OCI-LY7 (cell line): ENCODE results near the gene ZMIZ1. TPM values are rescaled to one million over a fixed set of nuclear protein-coding genes. Genes with fewer than 3 reads are reported as not detected.

Source experiments
- BruUV-seq: library from RNA; stranded (reverse); fragments of 400-500 nt; replicated peaks from 2 replicates; lab custom pipeline; 2021; lab: Mats Ljungman, UMichigan
- CTCF ChIA-PET: fragments of 300-600 bp; sonication (Branson Sonifier 250); formaldehyde crosslinking; loops from one replicate; lab custom pipeline; 2022; ENCODE audit warnings: antibody characterized with exemption; ENCODE audit not compliant: unreplicated experiment; lab: Charles Lee
- POLR2A ChIA-PET: fragments of 300-600 bp; sonication (Branson Sonifier 250); formaldehyde crosslinking; loops from one replicate; lab custom pipeline; 2022; ENCODE audit warnings: antibody characterized with exemption; lab: Charles Lee
- DNase-seq: peaks from one replicate; pipeline ENCODE4 v3.0.0-alpha.2; 2015; ENCODE audit warnings: low spot score
- H2AFZ ChIP-seq: fragments of 200-600 bp; sonication (generic), shearing (Covaris generic); 2 replicates; pipeline ENCODE4 v1.6.1; 2014; ENCODE audit warnings: mild to moderate bottlenecking, antibody characterized with exemption, low read length, moderate library complexity
- H3K27ac ChIP-seq: fragments of 200-600 bp; sonication (generic); 2 replicates; pipeline ENCODE4 v1.5.1; 2014; ENCODE audit warnings: mixed run types, low read depth, mild to moderate bottlenecking, moderate library complexity, low read length, inconsistent platforms; ENCODE audit not compliant: poor library complexity, severe bottlenecking
- H3K36me3 ChIP-seq: fragments of 200-600 bp; sonication (generic); 2 replicates; pipeline ENCODE4 v1.6.1; 2014; ENCODE audit warnings: mild to moderate bottlenecking, antibody characterized with exemption, low read length, moderate library complexity, mixed read lengths; ENCODE audit not compliant: insufficient read depth
- H3K4me1 ChIP-seq: fragments of 200-600 bp; sonication (generic); 2 replicates; pipeline ENCODE4 v1.5.1; 2014; ENCODE audit warnings: mild to moderate bottlenecking, low read length; ENCODE audit not compliant: insufficient read depth, poor library complexity, severe bottlenecking
- H3K4me2 ChIP-seq: fragments of 200-600 bp; sonication (generic); 2 replicates; pipeline ENCODE4 v1.6.1; 2014; ENCODE audit warnings: mild to moderate bottlenecking, low read length
- H3K4me3 ChIP-seq: fragments of 200-600 bp; sonication (generic); 2 replicates; pipeline ENCODE4 v1.5.1; 2014; ENCODE audit warnings: mild to moderate bottlenecking, low read depth, low read length; ENCODE audit not compliant: poor library complexity, severe bottlenecking
- H3K79me2 ChIP-seq: fragments of 200-600 bp; sonication (generic); 2 replicates; pipeline ENCODE4 v1.6.1; 2016; ENCODE audit warnings: low read depth, mild to moderate bottlenecking, low read length, moderate library complexity, mixed read lengths; ENCODE audit not compliant: insufficient read depth
- H3K9me2 ChIP-seq: fragments of 200-600 bp; sonication (generic); 2 replicates; pipeline ENCODE4 v1.6.1; 2016; ENCODE audit warnings: mild to moderate bottlenecking, low read length, mixed read lengths; ENCODE audit not compliant: insufficient read depth
- H3K9me3 ChIP-seq: fragments of 200-600 bp; sonication (generic); 2 replicates; pipeline ENCODE4 v1.6.1; 2014; ENCODE audit warnings: mild to moderate bottlenecking, mixed run types, low read length, mixed read lengths
- H4K20me1 ChIP-seq: fragments of 200-600 bp; sonication (generic); 2 replicates; pipeline ENCODE4 v1.6.1; 2014; ENCODE audit warnings: mild to moderate bottlenecking, antibody characterized with exemption, low read length, moderate library complexity, mixed read lengths; ENCODE audit not compliant: insufficient read depth
- EZH2phosphoT487 ChIP-seq: fragments of 200-600 bp; sonication (generic); IDR thresholded peaks from 2 replicates; pipeline ENCODE4 v1.6.1; 2018; ENCODE audit warnings: low read depth, borderline replicate concordance, mild to moderate bottlenecking, mixed run types, antibody characterized with exemption, low read length, moderate library complexity, mixed read lengths
- intact Hi-C: fragments of 100-400 bp; cut with micrococcal nuclease; formaldehyde crosslinking; loops from one replicate; pipeline ENCODE4 v1.10.0; 2022; ENCODE audit not compliant: unreplicated experiment
- total RNA-seq, 2 experiments: library from RNA; depleted of rRNA in 1 of 2; stranded (reverse); fragments of >200 nt in 1 of 2; shearing (Covaris generic) in 1 of 2; gene quantifications; 2 replicates each; pipeline ENCODE4 v1.2.3, GENCODE V29; 2014 to 2022
- TF ChIP-seq, protein P1 (sequence below): fragments of 200-600 bp; sonication (generic); conservative IDR thresholded peaks from 2 replicates; pipeline ENCODE4 v1.5.1; 2014; ENCODE audit warnings: mild to moderate bottlenecking, antibody characterized with exemption, low read length, moderate library complexity, mixed read lengths

The ZMIZ1 gene
- total RNA-seq, 2 experiments from 2014 or later: 20.4 to 66.9 TPM

DNA sequence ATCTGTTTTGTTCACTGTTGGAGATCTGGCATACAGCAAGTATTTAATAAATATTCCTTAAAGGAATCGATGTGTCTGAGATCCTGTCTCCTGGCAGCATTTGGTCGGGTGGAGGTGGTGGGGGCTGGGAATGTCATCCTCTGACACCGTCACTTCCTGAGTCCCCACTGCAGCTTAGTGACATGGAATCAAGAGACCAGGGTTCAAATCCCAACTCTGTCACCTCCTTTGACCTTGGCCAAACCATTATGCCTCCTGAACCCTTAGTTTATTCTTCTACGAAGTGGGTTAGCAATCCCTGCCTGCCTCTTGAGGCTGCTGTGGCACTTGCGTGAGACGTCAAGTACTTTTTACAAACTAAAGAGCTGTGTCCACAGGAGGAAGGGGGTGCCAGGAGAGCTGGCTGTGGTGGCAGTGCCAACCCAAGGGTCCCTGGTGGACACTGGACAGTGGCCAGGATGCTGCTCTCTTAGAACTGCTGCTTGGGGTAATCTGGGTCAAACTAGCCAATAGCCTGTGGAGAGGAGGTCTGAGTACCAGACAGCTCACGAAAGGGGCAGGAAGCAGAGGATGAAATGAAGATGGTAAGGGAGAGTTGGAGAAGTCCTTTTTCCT is 8.0 kb upstream of the ZMIZ1 start:
- intact Hi-C loops: no loop called here

DNA sequence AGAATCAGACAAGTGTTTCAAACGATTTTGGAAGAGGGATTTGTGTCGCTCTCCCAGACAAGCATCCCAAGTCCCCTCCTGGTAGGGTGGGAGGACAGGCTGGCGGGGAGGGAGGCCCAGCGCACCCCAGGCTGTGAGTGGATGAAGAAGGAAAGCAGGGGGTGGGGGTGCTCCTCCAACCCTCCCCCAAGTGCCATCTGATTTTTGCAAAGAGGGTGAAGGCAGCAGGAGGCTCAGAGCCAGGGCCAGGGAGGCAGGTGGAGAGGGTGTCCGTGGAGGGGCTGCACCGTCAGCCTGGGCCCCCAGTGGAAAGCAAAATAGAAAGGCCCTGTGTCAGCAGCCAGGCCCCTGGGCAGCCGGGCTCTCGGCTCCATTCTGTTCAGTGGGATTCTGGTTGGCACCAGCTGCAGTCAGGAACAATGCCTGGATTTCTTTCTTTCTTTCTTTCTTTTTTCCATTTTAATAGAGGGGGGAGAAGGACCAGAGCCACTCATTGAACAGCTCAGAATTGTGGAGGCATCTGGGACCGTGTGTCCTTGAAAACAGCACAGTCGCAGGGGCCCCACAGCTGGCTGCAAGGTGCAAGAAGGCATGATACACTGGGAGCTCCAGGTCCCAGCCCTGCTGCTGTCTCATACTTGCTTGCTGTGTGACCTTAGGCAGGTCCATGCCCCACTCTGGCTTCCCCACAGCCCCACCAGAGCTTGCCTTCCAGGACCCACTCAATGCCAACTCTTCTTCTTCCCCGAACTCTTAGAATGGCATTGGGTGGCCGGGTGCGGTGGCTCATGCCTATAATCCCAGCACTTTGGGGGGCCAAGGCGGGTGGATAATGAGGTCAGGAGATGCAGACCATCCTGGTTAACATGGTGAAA is 7.1 kb upstream of the ZMIZ1 start:
- no peak for DNase-seq
- ChIA-PET POLR2A (no interaction called here), CTCF (interaction anchor here (0.6 to 1.0 kb wide), 2 partner anchors 39 to 51 kb away, joined by 3 read pairs; no protein-coding TSS in a partner anchor)
- Histone ChIP-seq H3K27ac (no peak overlapping the region), H3K4me2 (no peak overlapping the region), H3K9me2 (no peaks in the 10 kb centered on the region), H3K79me2 (no peaks in the 10 kb centered on the region), H3K4me3 (no peak overlapping the region), H4K20me1 (no peaks in the 10 kb centered on the region), H3K9me3 (no peaks in the 10 kb centered on the region), H2AFZ (no peak overlapping the region), H3K36me3 (no peaks in the 10 kb centered on the region), H3K4me1 (peaks cover 6% of the 10 kb centered on the region)
- intact Hi-C loops: no loop called here
- TF ChIP-seq, protein P1, sequence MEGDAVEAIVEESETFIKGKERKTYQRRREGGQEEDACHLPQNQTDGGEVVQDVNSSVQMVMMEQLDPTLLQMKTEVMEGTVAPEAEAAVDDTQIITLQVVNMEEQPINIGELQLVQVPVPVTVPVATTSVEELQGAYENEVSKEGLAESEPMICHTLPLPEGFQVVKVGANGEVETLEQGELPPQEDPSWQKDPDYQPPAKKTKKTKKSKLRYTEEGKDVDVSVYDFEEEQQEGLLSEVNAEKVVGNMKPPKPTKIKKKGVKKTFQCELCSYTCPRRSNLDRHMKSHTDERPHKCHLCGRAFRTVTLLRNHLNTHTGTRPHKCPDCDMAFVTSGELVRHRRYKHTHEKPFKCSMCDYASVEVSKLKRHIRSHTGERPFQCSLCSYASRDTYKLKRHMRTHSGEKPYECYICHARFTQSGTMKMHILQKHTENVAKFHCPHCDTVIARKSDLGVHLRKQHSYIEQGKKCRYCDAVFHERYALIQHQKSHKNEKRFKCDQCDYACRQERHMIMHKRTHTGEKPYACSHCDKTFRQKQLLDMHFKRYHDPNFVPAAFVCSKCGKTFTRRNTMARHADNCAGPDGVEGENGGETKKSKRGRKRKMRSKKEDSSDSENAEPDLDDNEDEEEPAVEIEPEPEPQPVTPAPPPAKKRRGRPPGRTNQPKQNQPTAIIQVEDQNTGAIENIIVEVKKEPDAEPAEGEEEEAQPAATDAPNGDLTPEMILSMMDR: no peak
- TF ChIP-seq EZH2phosphoT487: no peak
- no TSS peak for BruUV-seq

More for the DNA sequence above, 8.0 kb upstream of the ZMIZ1 start:
- Histone ChIP-seq H3K9me2 (no peaks in the 10 kb centered on the region), H2AFZ (no peak overlapping the region), H3K27ac (no peak overlapping the region), H3K4me2 (no peak overlapping the region), H3K79me2 (no peaks in the 10 kb centered on the region), H3K4me3 (no peak overlapping the region), H3K4me1 (no peaks in the 10 kb centered on the region), H3K36me3 (no peaks in the 10 kb centered on the region), H3K9me3 (no peaks in the 10 kb centered on the region), H4K20me1 (no peaks in the 10 kb centered on the region)
- TF ChIP-seq, protein P1: no peak
- TF ChIP-seq EZH2phosphoT487: no peak
- POLR2A ChIA-PET: interaction anchor here (1.1 kb wide), 1 partner anchor 37 kb away, joined by 5 read pairs; no protein-coding TSS in a partner anchor
- no peak for DNase-seq
- BruUV-seq: no TSS peak
- CTCF ChIA-PET: interaction anchor here (1.0 kb wide), 1 partner anchor 38 kb away, joined by 3 read pairs; no protein-coding TSS in a partner anchor
